GM13976 (cell line): ENCODE data around the gene CLMN.

Source experiments
- DNase-seq: peaks from one replicate; pipeline ENCODE4 v3.0.0; 2012; ENCODE audit warnings: low spot score
- CTCF ChIP-seq: IDR thresholded peaks from 2 replicates; pipeline ENCODE4 v1.5.1; 2012; ENCODE audit warnings: borderline replicate concordance, mild to moderate bottlenecking; ENCODE audit not compliant: insufficient read depth; ENCODE audit errors: extremely low read depth, missing control alignments, control extremely low read depth
- in situ Hi-C: fragments of 300-500 bp; cut with MboI; formaldehyde crosslinking; loops from one replicate; pipeline ENCODE4 v1.12.0; 2022; ENCODE audit warnings: low sequenced_read_pairs, mixed read lengths, inconsistent platforms; ENCODE audit not compliant: unreplicated experiment

Gene CLMN

GRCh38 chr14:95360828-95361227 lies 41.1 kb upstream of the CLMN start:
- TF ChIP-seq CTCF = no peak
- in situ Hi-C loops = no loop called here
- no peak for DNase-seq

- DNase-seq = peak; percentile 55
- in situ Hi-C loops = no loop called here
- no peak for TF ChIP-seq CTCF
These were observed 40.5 kb upstream of the CLMN start for GRCh38 chr14:95359994-95360826.

- in situ Hi-C loops = no loop called here
- no peak for DNase-seq
- TF ChIP-seq CTCF = no peak
These were observed 36.6 kb upstream of the CLMN start for GRCh38 chr14:95356245-95356869.

- DNase-seq = no peak
- in situ Hi-C loops = no loop called here
- no peak for TF ChIP-seq CTCF
These were observed 35.7 kb upstream of the CLMN start for GRCh38 chr14:95355422-95355821.

GRCh38 chr14:95354834-95355233 lies 35.1 kb upstream of the CLMN start:
- no peak for TF ChIP-seq CTCF
- in situ Hi-C loops = no loop called here
- DNase-seq = no peak

- no peak for DNase-seq
These were observed 34.0 kb upstream of the CLMN start for GRCh38 chr14:95353664-95354063.

More at GRCh38 chr14:95353664-95354063, 34.0 kb upstream of the CLMN start:
- no peak for TF ChIP-seq CTCF
- in situ Hi-C loops = no loop called here
